Psoas muscle (tissue), 8 donors: ENCODE measurements around the gene GRK7. TPM values are rescaled to one million over a fixed set of nuclear protein-coding genes. Genes with fewer than 3 reads are reported as not detected.
"Not testable (repeated sequence)": the region's sequence is repeated elsewhere in the genome, so short reads cannot be mapped to it uniquely, and the experiment has no call there.

ENCODE experiments used
- ATAC-seq, 4 donors: fragments of 200-7000 bp; cut with Tn5 transposase; one replicate each; pipeline ENCODE4 v1.9.1; 2020; ENCODE audit warnings: moderate library complexity in 3 of 4, mild to moderate bottlenecking in 2 of 4
- DNase-seq, 2 donors: peaks; one replicate each; pipeline ENCODE4 v3.0.0-alpha.2; 2020
- H3K27ac ChIP-seq: fragments of 200-600 bp; one replicate; pipeline ENCODE4 v1.8.0; 2022
- H3K27me3 ChIP-seq, 3 donors: fragments of 200-600 bp in 1 of 3; one replicate each; pipeline versions ENCODE4 v1.6.1 to v1.8.0; 2013 to 2022; ENCODE audit warnings: low read length in 2 of 3, mild to moderate bottlenecking in 2 of 3, moderate library complexity in 1 of 3; ENCODE audit not compliant: insufficient read depth in 3 of 3
- H3K36me3 ChIP-seq, 2 donors: fragments of 200-600 bp in 1 of 2; one replicate each; pipeline versions ENCODE4 v1.6.1 to v1.8.0; 2013 to 2022; ENCODE audit warnings: low read depth in 1 of 2, mild to moderate bottlenecking in 1 of 2, moderate library complexity in 1 of 2; ENCODE audit not compliant: insufficient read depth in 1 of 2
- H3K4me1 ChIP-seq: fragments of 200-600 bp; one replicate; pipeline ENCODE4 v1.8.0; 2022
- H3K4me3 ChIP-seq: fragments of 200-600 bp; one replicate; pipeline ENCODE4 v1.8.0; 2022; ENCODE audit warnings: mild to moderate bottlenecking
- H3K9me3 ChIP-seq: fragments of 200-600 bp; one replicate; pipeline ENCODE4 v1.8.0; 2022
- WGBS, 3 donors: extraction: QIAGEN DNeasy Blood & Tissue Kit; methylation state at CpG; one replicate each; pipeline versions ENCODE4 v1.1.6 to v1.1.7; 2013; 5-methylcytosine and 5-hydroxymethylcytosine counted together
- intact Hi-C, 2 donors: fragments of 100-400 bp; cut with DNase I; formaldehyde crosslinking; loops; one replicate each; pipeline versions ENCODE4 v1.11.0 to v1.14.2; 2022
- polyA plus RNA-seq, 3 donors: library from polyadenylated mRNA; stranded (reverse); fragments of 200-250 nt; gene quantifications; one replicate each; pipeline ENCODE4 v1.2.3, GENCODE V29; 2013
- total RNA-seq, 4 donors: library from RNA; stranded (reverse); fragmentation: NEBNext Ultra II Directional in 2 of 4; extraction: Animal tissue kit (Norgen Biotek cat#: 25700) in 2 of 4; gene quantifications; one replicate each; pipeline versions ENCODE4 v1.2.1 to v1.2.4, GENCODE V29; 2021 to 2023
- TF ChIP-seq, protein P1 (sequence below): fragments of 200-600 bp; IDR thresholded peaks from one replicate; pipeline ENCODE4 v1.8.0; 2022; ENCODE audit warnings: antibody characterized with exemption
- donor health status: healthy with polysubstance abuse.
- donor health status: DM: no; HTN: no; CAD: no; lungs with moderate emphysema.
- donor health status: Bipolar disorder and iron deficiency.
- donor health status: healthy.
- donor health status: DM: yes; HTN: yes; CAD: no.
- donor health status: DM: no; HTN: no; CAD: no.
- donor health status: DM: no; HTN: no; CAD: no.
- donor health status: DM: yes; HTN: yes; CAD: no.

GRK7 gene
- total and polyA plus RNA-seq, 7 donors: 0.04 to 0.64 (median 0.11) TPM; not detected in 3

DNA sequence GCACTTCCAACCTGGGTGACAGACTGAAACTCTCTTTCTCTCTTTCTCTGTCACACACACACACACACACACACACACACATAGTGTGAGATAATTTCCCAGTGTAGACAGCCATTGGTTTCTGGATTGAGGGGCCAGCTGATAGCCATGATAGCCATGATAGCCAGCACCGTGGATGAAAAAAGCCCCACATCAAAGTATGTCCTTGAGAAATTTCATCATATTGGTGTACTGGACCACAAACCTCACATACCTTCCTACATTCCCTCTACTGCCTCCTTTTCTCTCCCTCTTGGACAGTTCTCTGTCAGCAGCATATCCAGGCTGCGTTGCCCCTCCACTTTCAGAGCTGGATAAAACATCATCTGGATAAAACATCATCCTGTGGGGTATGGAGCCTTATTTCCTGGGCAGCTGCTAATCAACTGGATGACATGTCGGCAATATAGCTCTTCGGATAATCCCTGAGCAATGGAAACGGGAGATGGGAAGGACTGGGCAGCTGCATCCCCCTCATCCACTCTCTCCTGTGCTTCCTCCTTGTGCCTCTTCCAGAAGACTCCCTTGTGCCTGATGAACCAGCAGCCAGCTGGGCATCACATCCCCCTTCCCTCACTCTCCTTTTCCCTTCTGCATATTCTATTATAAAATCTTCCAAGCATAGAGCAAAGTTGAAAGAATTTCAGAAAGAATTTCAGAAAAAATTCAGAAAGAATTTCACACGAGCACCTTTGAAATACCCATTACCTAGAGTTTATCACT is 39.3 kb downstream of the GRK7 start:
- TF ChIP-seq, protein P1, sequence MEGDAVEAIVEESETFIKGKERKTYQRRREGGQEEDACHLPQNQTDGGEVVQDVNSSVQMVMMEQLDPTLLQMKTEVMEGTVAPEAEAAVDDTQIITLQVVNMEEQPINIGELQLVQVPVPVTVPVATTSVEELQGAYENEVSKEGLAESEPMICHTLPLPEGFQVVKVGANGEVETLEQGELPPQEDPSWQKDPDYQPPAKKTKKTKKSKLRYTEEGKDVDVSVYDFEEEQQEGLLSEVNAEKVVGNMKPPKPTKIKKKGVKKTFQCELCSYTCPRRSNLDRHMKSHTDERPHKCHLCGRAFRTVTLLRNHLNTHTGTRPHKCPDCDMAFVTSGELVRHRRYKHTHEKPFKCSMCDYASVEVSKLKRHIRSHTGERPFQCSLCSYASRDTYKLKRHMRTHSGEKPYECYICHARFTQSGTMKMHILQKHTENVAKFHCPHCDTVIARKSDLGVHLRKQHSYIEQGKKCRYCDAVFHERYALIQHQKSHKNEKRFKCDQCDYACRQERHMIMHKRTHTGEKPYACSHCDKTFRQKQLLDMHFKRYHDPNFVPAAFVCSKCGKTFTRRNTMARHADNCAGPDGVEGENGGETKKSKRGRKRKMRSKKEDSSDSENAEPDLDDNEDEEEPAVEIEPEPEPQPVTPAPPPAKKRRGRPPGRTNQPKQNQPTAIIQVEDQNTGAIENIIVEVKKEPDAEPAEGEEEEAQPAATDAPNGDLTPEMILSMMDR: no peak
- WGBS, 3 donors: 60 to 79% (median 70%) methylated on average over 6 of the region's 6 CpGs
- H3K9me3 ChIP-seq: peaks cover 4% of the 10 kb centered on the region

DNA sequence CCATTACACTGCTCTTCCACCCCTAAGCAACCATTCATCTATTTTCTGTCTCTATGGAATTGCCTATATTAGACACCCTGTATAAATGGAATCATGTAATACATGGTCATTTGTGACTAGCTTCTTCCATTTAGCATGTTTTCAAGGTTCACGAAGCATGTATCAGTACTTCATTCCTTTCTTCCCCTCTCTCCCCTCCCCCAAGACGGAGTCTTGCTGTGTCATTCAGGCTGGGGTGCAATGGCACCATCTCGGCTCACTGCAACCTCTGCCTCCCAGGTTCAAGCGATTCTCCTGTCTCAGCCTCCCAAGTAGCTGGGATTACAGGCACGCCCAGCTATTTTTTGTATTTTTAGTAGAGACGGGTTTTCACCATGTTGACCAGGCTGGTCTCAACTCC is 40.3 kb downstream of the GRK7 start:
- intact Hi-C loops, ATAC-seq, DNase-seq, H3K27ac ChIP-seq, H3K36me3 ChIP-seq, H3K4me3 ChIP-seq, H3K27me3 ChIP-seq, H3K4me1 ChIP-seq, H3K9me3 ChIP-seq: not testable (repeated sequence)
- 89 to 92% (median 92%) methylated on average over 6 of the region's 6 CpGs for WGBS, 3 donors

More for the DNA sequence above, 39.3 kb downstream of the GRK7 start:
- peaks cover 5% of the 10 kb centered on the region for H3K4me1 ChIP-seq
- intact Hi-C loops: no loop called here
- no peak for DNase-seq
- H3K27me3 ChIP-seq: no peaks in the 10 kb centered on the region
- H3K4me3 ChIP-seq: no peak overlapping the region
- ATAC-seq: no peak
- H3K27ac ChIP-seq: no peak overlapping the region
- no peaks in the 10 kb centered on the region for H3K36me3 ChIP-seq

DNA sequence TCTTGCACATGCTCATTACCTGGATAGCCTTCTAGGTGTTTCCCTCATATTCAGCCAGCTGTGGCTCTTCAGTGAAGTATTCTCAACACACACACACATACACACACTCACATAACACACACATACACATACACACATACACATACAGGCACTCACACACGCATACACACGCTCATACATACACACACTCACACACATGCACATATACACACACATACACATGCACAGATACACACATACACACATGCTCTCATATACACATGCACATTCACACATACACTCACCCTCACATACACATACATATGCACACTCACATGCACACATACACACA is 41.2 kb downstream of the GRK7 start:
- Histone ChIP-seq H3K4me1 (no peaks in the 10 kb centered on the region), H3K27me3 (no peaks in the 10 kb centered on the region), H3K36me3 (no peaks in the 10 kb centered on the region), H3K9me3 (peaks cover 4% of the 10 kb centered on the region), H3K4me3 (no peak overlapping the region), H3K27ac (no peak overlapping the region)
- TF ChIP-seq, protein P1: no peak
- ATAC-seq (no peak), DNase-seq (no peak)
- 94 to 98% (median 95%) methylated on average over 2 of the region's 2 CpGs for WGBS, 3 donors
- intact Hi-C loops: no loop called here

DNA sequence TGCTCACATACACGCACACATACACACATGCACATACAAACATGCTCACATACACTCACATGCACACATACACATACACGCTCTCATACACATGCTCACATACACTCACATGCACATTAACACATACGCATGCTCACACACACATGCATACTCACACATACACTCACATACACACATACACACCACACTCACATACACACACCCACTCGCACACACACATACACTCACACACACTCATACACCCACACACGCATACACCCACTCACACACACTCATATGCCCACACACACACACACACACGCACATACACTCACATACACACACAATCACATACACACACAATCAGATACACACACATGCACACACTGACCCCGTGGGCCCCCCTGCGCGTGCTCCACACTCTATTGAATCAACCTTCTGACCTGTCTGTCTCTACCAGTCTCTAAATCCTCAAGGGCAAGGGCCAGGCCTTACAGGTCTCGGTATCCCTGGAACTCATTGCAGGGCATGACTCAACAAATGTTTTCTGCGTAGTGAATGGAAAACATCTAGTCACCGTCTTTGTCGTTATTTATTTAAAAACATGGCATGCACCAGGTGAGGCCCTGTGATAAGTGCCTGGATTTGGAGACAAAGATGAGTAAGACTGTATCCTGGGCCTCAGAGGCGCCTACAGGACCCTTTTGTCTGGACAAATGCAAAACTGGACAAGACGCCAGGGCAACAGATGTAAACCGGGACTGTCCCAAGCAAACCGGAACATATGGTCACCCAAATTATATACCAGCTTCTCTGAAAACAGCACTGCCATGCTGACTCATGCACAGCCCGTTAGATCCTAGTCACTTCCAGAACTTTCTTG is 41.8 kb downstream of the GRK7 start:
- Histone ChIP-seq H3K4me3 (no peak overlapping the region), H3K36me3 (no peaks in the 10 kb centered on the region), H3K9me3 (peaks cover 4% of the 10 kb centered on the region), H3K27ac (no peak overlapping the region), H3K27me3 (no peaks in the 10 kb centered on the region), H3K4me1 (no peaks in the 10 kb centered on the region)
- ATAC-seq: no peak
- TF ChIP-seq, protein P1: no peak
- no peak for DNase-seq
- WGBS, 3 donors: 74 to 81% (median 78%) methylated on average over 18 of the region's 18 CpGs
- intact Hi-C loops: no loop called here

DNA sequence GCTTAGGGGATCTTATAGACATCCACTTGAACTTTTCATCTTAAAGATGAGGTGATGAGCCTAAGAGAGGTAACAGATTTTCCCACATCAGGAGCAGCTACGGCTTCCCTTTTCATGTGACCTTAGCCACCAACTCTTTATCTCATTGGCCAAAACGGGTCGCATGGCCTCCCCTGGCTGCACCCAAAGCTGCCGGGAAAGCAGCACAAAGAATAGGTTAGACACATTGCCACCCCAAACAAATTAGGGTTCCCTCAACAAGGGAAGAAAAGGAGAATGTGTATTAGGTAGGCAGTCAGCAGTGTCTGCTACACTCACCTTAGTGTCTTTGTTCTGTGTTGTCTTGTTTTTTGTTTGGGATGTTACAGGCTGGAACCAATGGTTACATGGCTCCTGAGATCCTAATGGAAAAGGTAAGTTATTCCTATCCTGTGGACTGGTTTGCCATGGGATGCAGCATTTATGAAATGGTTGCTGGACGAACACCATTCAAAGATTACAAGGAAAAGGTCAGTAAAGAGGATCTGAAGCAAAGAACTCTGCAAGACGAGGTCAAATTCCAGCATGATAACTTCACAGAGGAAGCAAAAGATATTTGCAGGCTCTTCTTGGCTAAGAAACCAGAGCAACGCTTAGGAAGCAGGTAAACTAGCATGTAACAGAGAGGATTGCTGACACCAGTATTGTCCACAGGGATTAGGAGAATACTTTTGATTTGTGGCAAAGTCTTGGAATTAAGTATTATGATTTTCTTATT is 44.2 kb downstream of the GRK7 start:
- H3K27me3 ChIP-seq: no peaks in the 10 kb centered on the region
- no peaks in the 10 kb centered on the region for H3K4me1 ChIP-seq
- H3K9me3 ChIP-seq: no peaks in the 10 kb centered on the region
- H3K27ac ChIP-seq: no peak overlapping the region
- ATAC-seq: no peak
- WGBS, 3 donors: 80 to 82% (median 82%) methylated on average over 7 of the region's 7 CpGs
- no peak overlapping the region for H3K4me3 ChIP-seq
- TF ChIP-seq, protein P1: no peak
- intact Hi-C loops: no loop called here
- no peak for DNase-seq
- no peaks in the 10 kb centered on the region for H3K36me3 ChIP-seq
